Coronary artery (tissue), 2 donors: ENCODE measurements around the gene UTF1.
A peak's percentile ranks its signal among the peaks of the same experiment; 100 is the strongest.
"Not testable (repeated sequence)": the region's sequence is repeated elsewhere in the genome, so short reads cannot be mapped to it uniquely, and the experiment has no call there.

ENCODE experiments used
- DNase-seq: peaks from one replicate; pipeline ENCODE4 v3.0.0-alpha.2; 2017; ENCODE audit warnings: low spot score
- H3K27ac ChIP-seq, 2 donors: fragments of 200-600 bp; sonication (generic); one replicate each; pipeline ENCODE4 v1.5.1; 2016 to 2019
- H3K4me3 ChIP-seq: fragments of 200-600 bp; sonication (generic); 2 replicates; pipeline ENCODE4 v1.5.1; 2016; ENCODE audit warnings: mild to moderate bottlenecking, moderate library complexity
- CTCF ChIP-seq: fragments of 200-600 bp; sonication (generic); IDR thresholded peaks from one replicate; pipeline ENCODE4 v1.5.1; 2019; ENCODE audit warnings: antibody characterized with exemption

UTF1 gene

GRCh38 chr10:133221331-133221730 lies 8.7 kb upstream of the UTF1 start:
- no peak overlapping the region for H3K27ac ChIP-seq
- TF ChIP-seq CTCF, result no peak
- DNase-seq, result no peak
- no peak overlapping the region for H3K4me3 ChIP-seq

- not testable (repeated sequence) for H3K4me3 ChIP-seq, H3K27ac ChIP-seq, DNase-seq
Observed at GRCh38 chr10:133221756-133222155, 8.3 kb upstream of the UTF1 start.

GRCh38 chr10:133224076-133224475 lies 5.9 kb upstream of the UTF1 start:
- H3K4me3 ChIP-seq, result no peak overlapping the region
- no peak overlapping the region for H3K27ac ChIP-seq
- DNase-seq, result no peak
- TF ChIP-seq CTCF, result no peak

GRCh38 chr10:133224756-133225372 lies 5.2 kb upstream of the UTF1 start:
- no peak for TF ChIP-seq CTCF
- no peak overlapping the region for H3K27ac ChIP-seq
- no peak for DNase-seq
- peak overlapping the region; percentile 54 for H3K4me3 ChIP-seq

GRCh38 chr10:133225707-133226191 lies 4.3 kb upstream of the UTF1 start:
- DNase-seq, result no peak
- no peak overlapping the region for H3K27ac ChIP-seq
- no peak for TF ChIP-seq CTCF
- no peak overlapping the region for H3K4me3 ChIP-seq

- DNase-seq, result no peak
- TF ChIP-seq CTCF, result no peak
- no peak overlapping the region for H3K4me3 ChIP-seq
Observed at GRCh38 chr10:133226251-133226808, 3.7 kb upstream of the UTF1 start.

GRCh38 chr10:133227256-133227655 lies 2.8 kb upstream of the UTF1 start:
- H3K27ac ChIP-seq, result no peak overlapping the region
- no peak overlapping the region for H3K4me3 ChIP-seq
- DNase-seq, result no peak
- no peak for TF ChIP-seq CTCF

More at GRCh38 chr10:133226251-133226808, 3.7 kb upstream of the UTF1 start:
- H3K27ac ChIP-seq, result no peak overlapping the region
